Measurements from ENCODE around the gene WNT10A.

Gene WNT10A

DNA sequence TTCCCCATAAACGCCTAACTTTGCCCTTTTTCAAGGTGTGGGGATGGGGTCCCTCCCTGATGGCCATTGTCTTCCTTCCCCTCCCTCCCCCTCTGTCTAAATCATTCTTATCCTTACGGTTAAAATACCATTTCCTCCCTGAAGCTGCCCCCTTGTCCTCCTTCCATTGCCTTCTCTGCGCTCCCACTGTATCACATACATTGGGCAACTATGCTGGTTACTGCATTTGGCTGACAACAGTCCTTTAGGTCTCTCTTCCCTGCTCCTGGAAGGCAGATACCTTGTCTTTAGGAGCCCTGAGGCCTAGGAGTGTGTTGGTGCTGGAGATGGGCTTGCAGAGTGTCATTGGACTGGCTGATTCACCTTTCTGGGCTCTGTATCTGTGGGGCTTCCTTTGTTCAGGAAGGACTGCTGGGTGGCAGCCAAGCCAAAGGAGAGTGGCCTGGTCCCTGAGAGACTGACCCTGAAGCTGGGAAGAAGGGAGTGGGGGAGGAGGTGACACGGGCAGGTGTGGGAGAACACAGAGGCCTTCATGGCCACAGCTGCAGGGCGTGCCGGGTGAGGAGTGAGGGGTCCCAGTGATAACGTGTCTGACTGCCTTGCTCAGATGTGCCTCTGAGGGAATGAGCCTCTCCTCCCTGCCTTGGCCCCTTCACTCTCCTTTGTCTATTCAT, 18.9 kb upstream of the WNT10A start:
- H3K4me3 Mint-ChIP-seq, result no peak overlapping the region
- H3K9me3 Mint-ChIP-seq, result no peaks in the 10 kb centered on the region
- peaks cover 69% of the 10 kb centered on the region for H3K27me3 Mint-ChIP-seq
- H3K27ac Mint-ChIP-seq, result no peak overlapping the region
- peaks cover 13% of the 10 kb centered on the region for H3K4me1 Mint-ChIP-seq
- H3K36me3 Mint-ChIP-seq (ENCODE audit: low read depth), result no peaks in the 10 kb centered on the region
- DNase-seq (no peak), ATAC-seq (no peak)

- ATAC-seq, result no peak
- DNase-seq, result no peak
- Mint-ChIP-seq H3K27ac (no peak overlapping the region), H3K27me3 (peaks cover 64% of the 10 kb centered on the region), H3K36me3 (ENCODE audit: low read depth) (no peaks in the 10 kb centered on the region), H3K4me1 (peaks cover 13% of the 10 kb centered on the region), H3K4me3 (no peak overlapping the region), H3K9me3 (no peaks in the 10 kb centered on the region)
These were observed 17.6 kb upstream of the WNT10A start for GRCh38 chr2:218863021-218863520.

GRCh38 chr2:218865396-218865795, 15.3 kb upstream of the WNT10A start:
- peaks cover 59% of the 10 kb centered on the region for H3K27me3 Mint-ChIP-seq
- H3K9me3 Mint-ChIP-seq, result no peaks in the 10 kb centered on the region
- no peak for DNase-seq
- H3K4me3 Mint-ChIP-seq, result no peak overlapping the region
- no peaks in the 10 kb centered on the region for H3K36me3 Mint-ChIP-seq (ENCODE audit: low read depth)
- no peak overlapping the region for H3K27ac Mint-ChIP-seq
- peaks cover 6% of the 10 kb centered on the region for H3K4me1 Mint-ChIP-seq
- no peak for ATAC-seq

GRCh38 chr2:218865999-218866398, 14.7 kb upstream of the WNT10A start:
- Mint-ChIP-seq H3K9me3 (no peaks in the 10 kb centered on the region), H3K27ac (no peak overlapping the region), H3K4me1 (peaks cover 5% of the 10 kb centered on the region), H3K4me3 (no peak overlapping the region), H3K27me3 (peaks cover 59% of the 10 kb centered on the region), H3K36me3 (ENCODE audit: low read depth) (no peaks in the 10 kb centered on the region)
- DNase-seq (no peak), ATAC-seq (no peak)

DNA sequence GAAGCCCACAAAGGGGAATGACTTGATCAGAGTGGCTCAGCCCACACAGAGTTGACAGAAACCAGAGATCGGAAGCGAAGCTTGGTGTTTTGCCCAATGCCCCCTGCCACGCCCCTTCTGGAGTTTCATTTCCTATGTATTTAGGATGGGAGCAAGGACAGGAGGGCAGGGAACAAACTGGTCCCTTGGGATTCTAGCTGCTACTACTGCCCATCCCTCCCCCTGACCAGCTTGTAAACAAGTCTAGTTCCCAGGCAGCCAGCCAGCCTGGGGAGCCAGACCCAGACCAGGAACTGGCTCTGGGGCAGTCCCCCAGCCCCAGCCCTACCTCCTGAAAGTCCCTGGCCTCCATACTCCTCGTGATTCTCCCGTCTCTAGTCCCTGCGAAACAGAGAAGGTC, 12.8 kb upstream of the WNT10A start:
- Mint-ChIP-seq H3K36me3 (ENCODE audit: low read depth) (no peaks in the 10 kb centered on the region), H3K9me3 (no peaks in the 10 kb centered on the region), H3K27ac (no peak overlapping the region), H3K4me3 (no peak overlapping the region), H3K4me1 (peaks cover 13% of the 10 kb centered on the region), H3K27me3 (peaks cover 55% of the 10 kb centered on the region)
- ATAC-seq (no peak), DNase-seq (no peak)

DNA sequence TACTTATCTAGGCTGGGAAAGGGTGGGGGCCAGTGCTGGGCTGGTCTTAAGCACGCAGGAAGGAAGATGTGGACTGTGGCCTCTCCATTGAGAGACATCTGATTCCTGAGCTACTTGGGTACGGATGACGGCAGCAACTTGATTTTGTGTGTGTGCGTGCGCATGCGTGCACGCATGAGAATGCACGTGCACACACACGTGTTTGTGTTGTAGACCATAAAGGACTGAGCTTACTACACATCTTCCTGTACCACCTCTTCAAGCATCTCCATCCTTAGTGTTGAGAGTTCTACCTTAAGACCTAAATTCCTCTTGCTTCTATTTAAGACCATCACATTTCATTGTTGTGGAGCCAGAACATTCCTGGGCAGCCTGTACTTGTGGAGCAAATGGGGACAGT, 11.6 kb upstream of the WNT10A start:
- Mint-ChIP-seq H3K36me3 (ENCODE audit: low read depth) (no peaks in the 10 kb centered on the region), H3K4me1 (peaks cover 17% of the 10 kb centered on the region), H3K9me3 (no peaks in the 10 kb centered on the region), H3K27me3 (peaks cover 50% of the 10 kb centered on the region), H3K4me3 (no peak overlapping the region), H3K27ac (no peak overlapping the region)
- no peak for ATAC-seq
- no peak for DNase-seq

DNA sequence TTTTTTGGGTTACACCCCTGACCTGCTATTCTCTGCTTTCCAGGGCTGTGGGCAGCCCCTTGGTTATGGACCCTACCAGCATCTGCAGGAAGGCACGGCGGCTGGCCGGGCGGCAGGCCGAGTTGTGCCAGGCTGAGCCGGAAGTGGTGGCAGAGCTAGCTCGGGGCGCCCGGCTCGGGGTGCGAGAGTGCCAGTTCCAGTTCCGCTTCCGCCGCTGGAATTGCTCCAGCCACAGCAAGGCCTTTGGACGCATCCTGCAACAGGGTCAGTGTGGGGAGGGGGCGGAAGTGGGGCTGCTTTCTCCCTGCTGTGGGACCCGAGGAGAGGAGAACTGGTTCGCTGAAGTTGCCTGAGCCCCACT, 9.7 kb upstream of the WNT10A start:
- Mint-ChIP-seq H3K27me3 (peaks cover 64% of the 10 kb centered on the region), H3K36me3 (ENCODE audit: low read depth) (no peaks in the 10 kb centered on the region), H3K4me1 (peaks cover 17% of the 10 kb centered on the region), H3K27ac (no peak overlapping the region), H3K9me3 (no peaks in the 10 kb centered on the region), H3K4me3 (peak overlapping the region; percentile 48)
- no peak for ATAC-seq
- DNase-seq, result no peak

DNA sequence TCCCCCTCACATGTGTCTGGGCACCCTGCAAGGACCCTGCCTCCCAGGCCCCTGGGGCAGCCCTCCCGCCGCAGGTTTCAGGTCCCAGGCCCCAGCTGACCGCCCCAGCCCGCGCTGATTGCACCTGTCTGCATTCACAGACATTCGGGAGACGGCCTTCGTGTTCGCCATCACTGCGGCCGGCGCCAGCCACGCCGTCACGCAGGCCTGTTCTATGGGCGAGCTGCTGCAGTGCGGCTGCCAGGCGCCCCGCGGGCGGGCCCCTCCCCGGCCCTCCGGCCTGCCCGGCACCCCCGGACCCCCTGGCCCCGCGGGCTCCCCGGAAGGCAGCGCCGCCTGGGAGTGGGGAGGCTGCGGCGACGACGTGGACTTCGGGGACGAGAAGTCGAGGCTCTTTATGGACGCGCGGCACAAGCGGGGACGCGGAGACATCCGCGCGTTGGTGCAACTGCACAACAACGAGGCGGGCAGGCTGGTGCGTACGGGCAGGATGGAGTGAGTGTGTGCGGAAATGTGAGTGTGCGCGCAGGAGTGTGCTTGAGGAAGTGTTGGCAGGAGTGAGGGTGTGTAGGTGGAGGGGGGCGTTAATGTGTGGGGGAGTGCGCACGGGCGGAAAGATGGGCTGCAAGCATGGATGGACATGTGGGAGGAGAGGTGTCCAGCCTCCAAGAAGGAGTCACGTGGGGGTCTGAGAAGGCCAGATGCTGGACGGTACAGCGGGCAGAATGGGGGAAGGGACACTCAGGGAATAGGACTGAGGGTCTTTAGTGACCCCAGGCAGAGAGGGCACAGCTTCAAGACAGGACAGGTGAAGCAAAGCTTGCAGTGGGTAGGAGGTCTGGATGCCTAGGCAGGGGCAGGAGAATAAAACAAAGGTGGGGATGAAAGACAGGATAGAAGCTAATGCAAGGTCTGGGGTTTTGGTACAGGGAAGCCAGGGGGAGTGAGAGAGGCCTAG, 9.0 kb upstream of the WNT10A start:
- DNase-seq (no peak), ATAC-seq (no peak)
- H3K9me3 Mint-ChIP-seq, result no peaks in the 10 kb centered on the region
- H3K27me3 Mint-ChIP-seq, result peaks cover 65% of the 10 kb centered on the region
- peaks cover 18% of the 10 kb centered on the region for H3K4me1 Mint-ChIP-seq
- no peak overlapping the region for H3K27ac Mint-ChIP-seq
- peak overlapping the region; percentile 64 for H3K4me3 Mint-ChIP-seq
- H3K36me3 Mint-ChIP-seq (ENCODE audit: low read depth), result no peaks in the 10 kb centered on the region

- Mint-ChIP-seq H3K4me3 (peak overlapping the region; percentile 64), H3K27ac (no peak overlapping the region), H3K36me3 (ENCODE audit: low read depth) (no peaks in the 10 kb centered on the region), H3K27me3 (peaks cover 56% of the 10 kb centered on the region), H3K4me1 (peaks cover 25% of the 10 kb centered on the region), H3K9me3 (no peaks in the 10 kb centered on the region)
- DNase-seq, result no peak
- ATAC-seq, result no peak
These were observed 7.8 kb upstream of the WNT10A start for GRCh38 chr2:218872645-218873358.

DNA sequence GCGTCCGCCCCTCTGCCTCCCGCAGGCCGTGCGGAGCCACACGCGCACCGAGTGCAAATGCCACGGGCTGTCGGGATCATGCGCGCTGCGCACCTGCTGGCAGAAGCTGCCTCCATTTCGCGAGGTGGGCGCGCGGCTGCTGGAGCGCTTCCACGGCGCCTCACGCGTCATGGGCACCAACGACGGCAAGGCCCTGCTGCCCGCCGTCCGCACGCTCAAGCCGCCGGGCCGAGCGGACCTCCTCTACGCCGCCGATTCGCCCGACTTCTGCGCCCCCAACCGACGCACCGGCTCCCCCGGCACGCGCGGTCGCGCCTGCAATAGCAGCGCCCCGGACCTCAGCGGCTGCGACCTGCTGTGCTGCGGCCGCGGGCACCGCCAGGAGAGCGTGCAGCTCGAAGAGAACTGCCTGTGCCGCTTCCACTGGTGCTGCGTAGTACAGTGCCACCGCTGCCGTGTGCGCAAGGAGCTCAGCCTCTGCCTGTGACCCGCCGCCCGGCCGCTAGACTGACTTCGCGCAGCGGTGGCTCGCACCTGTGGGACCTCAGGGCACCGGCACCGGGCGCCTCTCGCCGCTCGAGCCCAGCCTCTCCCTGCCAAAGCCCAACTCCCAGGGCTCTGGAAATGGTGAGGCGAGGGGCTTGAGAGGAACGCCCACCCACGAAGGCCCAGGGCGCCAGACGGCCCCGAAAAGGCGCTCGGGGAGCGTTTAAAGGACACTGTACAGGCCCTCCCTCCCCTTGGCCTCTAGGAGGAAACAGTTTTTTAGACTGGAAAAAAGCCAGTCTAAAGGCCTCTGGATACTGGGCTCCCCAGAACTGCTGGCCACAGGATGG, 7.1 kb upstream of the WNT10A start:
- Mint-ChIP-seq H3K4me3 (peak overlapping the region; percentile 22), H3K36me3 (ENCODE audit: low read depth) (no peaks in the 10 kb centered on the region), H3K4me1 (peaks cover 25% of the 10 kb centered on the region), H3K27ac (no peak overlapping the region), H3K9me3 (no peaks in the 10 kb centered on the region), H3K27me3 (peaks cover 52% of the 10 kb centered on the region)
- DNase-seq (no peak), ATAC-seq (peak; percentile 38)

DNA sequence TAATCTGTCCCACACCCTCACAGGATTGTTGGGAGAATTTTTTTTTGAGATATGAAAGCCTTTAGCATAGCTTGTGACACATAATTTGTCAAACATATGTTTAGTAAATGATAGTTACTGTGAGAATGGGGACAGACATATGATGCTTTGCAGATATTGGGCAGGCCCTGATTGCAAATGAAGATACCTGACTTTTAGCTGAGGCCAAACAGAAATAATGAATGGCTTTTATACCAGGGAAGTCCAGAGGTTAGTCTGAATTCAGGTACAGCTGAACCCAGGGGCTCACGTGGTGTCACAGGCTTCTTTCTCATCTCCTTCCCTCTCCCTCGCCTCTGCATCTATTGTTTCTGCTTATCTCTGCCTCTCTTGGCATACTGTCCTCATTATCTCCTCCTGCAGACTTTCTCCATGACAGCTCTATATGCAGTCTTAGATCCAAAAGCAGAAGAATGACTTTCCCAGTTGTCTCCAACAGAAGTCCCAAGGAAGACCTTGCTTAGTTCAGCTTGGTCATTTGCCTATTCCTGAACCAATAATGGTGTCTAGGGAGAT, 4.9 kb upstream of the WNT10A start:
- Mint-ChIP-seq H3K4me1 (peaks cover 37% of the 10 kb centered on the region), H3K36me3 (ENCODE audit: low read depth) (no peaks in the 10 kb centered on the region), H3K9me3 (no peaks in the 10 kb centered on the region), H3K4me3 (no peak overlapping the region), H3K27me3 (peaks cover 45% of the 10 kb centered on the region), H3K27ac (no peak overlapping the region)
- ATAC-seq (no peak), DNase-seq (no peak)

GRCh38 chr2:218876562-218877219, 4.0 kb upstream of the WNT10A start:
- DNase-seq, result peak; percentile 71
- no peak for ATAC-seq
- Mint-ChIP-seq H3K9me3 (no peaks in the 10 kb centered on the region), H3K27me3 (peaks cover 48% of the 10 kb centered on the region), H3K4me3 (no peak overlapping the region), H3K4me1 (peaks cover 39% of the 10 kb centered on the region), H3K36me3 (ENCODE audit: low read depth) (no peaks in the 10 kb centered on the region), H3K27ac (no peak overlapping the region)

DNA sequence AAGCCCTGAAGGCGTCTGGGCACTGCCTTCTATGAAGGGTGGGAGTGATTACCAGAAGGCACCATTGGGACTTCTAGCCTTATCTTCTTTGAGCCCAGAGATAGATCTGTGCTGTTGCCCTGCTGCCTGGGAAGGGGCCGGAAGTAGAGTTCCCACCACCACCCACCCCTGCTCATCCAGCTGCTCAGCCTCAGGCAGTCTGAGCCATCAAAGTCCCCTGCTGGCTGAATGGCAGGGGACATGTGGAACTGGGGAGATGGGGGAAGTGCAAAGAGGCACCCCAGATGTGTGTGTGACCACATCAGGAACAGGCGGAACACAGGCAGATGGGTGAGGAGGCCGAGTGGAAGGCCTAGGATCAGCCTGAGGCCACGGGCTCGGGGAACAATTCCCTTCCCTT, 3.3 kb upstream of the WNT10A start:
- Mint-ChIP-seq H3K4me3 (no peak overlapping the region), H3K4me1 (peaks cover 35% of the 10 kb centered on the region), H3K36me3 (ENCODE audit: low read depth) (no peaks in the 10 kb centered on the region), H3K27me3 (peaks cover 44% of the 10 kb centered on the region), H3K9me3 (no peaks in the 10 kb centered on the region), H3K27ac (no peak overlapping the region)
- DNase-seq (no peak), ATAC-seq (no peak)

Data from activated naive CD8-positive, alpha-beta T cell treated with anti-CD3 and anti-CD28 coated beads, Interleukin-2, amount 50 U/mL, for 24 hours (primary cell).